Mesodermal cell (in vitro differentiated cells): ENCODE data around the gene KRT81.
"Not testable (repeated sequence)": the region's sequence is repeated elsewhere in the genome, so short reads cannot be mapped to it uniquely, and the experiment has no call there.

Experiments
- H3K27ac ChIP-seq: 2 replicates; pipeline ENCODE4 v1.7.0; 2013; ENCODE audit warnings: mild to moderate bottlenecking, low read depth, low read length, moderate library complexity; ENCODE audit not compliant: severe bottlenecking
- H3K36me3 ChIP-seq: 2 replicates; pipeline ENCODE4 v1.7.1; 2013; ENCODE audit warnings: mild to moderate bottlenecking, low read length, moderate library complexity; ENCODE audit not compliant: control insufficient read depth, insufficient read depth
- H3K4me1 ChIP-seq: one replicate; pipeline ENCODE4 v1.7.1; 2013; ENCODE audit warnings: mild to moderate bottlenecking, low read length; ENCODE audit not compliant: insufficient read depth, control insufficient read depth, poor library complexity, severe bottlenecking
- H3K4me3 ChIP-seq: 2 replicates; pipeline ENCODE4 v1.7.0; 2013; ENCODE audit warnings: low read length, control low read depth, mild to moderate bottlenecking; ENCODE audit not compliant: insufficient read depth, poor library complexity, severe bottlenecking; ENCODE audit errors: extremely low read depth
- H3K9me3 ChIP-seq: 2 replicates; pipeline ENCODE4 v1.7.1; 2013; ENCODE audit warnings: mild to moderate bottlenecking, low read length, moderate library complexity; ENCODE audit not compliant: control insufficient read depth
- WGBS, 2 experiments: methylation state at CpG; one replicate each; pipeline ENCODE4 v1.1.5; 2013; ENCODE audit warnings: missing lambda C conversion rate in 2 of 2; ENCODE audit not compliant: insufficient coverage in 2 of 2; 5-methylcytosine and 5-hydroxymethylcytosine counted together

Gene KRT81

GRCh38 chr12:52307836-52308805 lies 16.8 kb upstream of the KRT81 start:
- Histone ChIP-seq H3K9me3 (no peaks in the 10 kb centered on the region), H3K4me3 (peak overlapping the region; percentile 21), H3K27ac (no peak overlapping the region), H3K36me3 (no peaks in the 10 kb centered on the region), H3K4me1 (peaks cover 6% of the 10 kb centered on the region)
- WGBS, 2 experiments = 7 to 17% methylated on average over 37 to 59 of the region's 71 CpGs

- Histone ChIP-seq H3K4me3 (no peak overlapping the region), H3K36me3 (no peaks in the 10 kb centered on the region), H3K4me1 (peaks cover 6% of the 10 kb centered on the region), H3K9me3 (no peaks in the 10 kb centered on the region), H3K27ac (no peak overlapping the region)
- 80 to 93% methylated on average over 1 to 2 of the region's 2 CpGs for WGBS, 2 experiments
These were observed 15.4 kb upstream of the KRT81 start for GRCh38 chr12:52306731-52307130.

- 50 to 59% methylated on average over 3 to 4 of the region's 11 CpGs for WGBS, 2 experiments
- H3K4me1 ChIP-seq = peaks cover 6% of the 10 kb centered on the region
- H3K36me3 ChIP-seq = no peaks in the 10 kb centered on the region
- no peak overlapping the region for H3K4me3 ChIP-seq
- no peaks in the 10 kb centered on the region for H3K9me3 ChIP-seq
- H3K27ac ChIP-seq = no peak overlapping the region
These were observed 14.8 kb upstream of the KRT81 start for GRCh38 chr12:52305921-52306705.

GRCh38 chr12:52304941-52305411 lies 13.6 kb upstream of the KRT81 start:
- not testable (repeated sequence) for H3K36me3 ChIP-seq, H3K4me3 ChIP-seq, H3K4me1 ChIP-seq, H3K27ac ChIP-seq, H3K9me3 ChIP-seq
- WGBS, 2 experiments = 85 to 95% methylated on average over 4 to 12 of the region's 15 CpGs

- H3K9me3 ChIP-seq, H3K4me1 ChIP-seq, H3K36me3 ChIP-seq, H3K27ac ChIP-seq, H3K4me3 ChIP-seq: not testable (repeated sequence)
- WGBS, 2 experiments = no CpG with 5 or more reads among the region's 5 CpGs
These were observed 11.0 kb upstream of the KRT81 start for GRCh38 chr12:52302242-52302914.

- H3K9me3 ChIP-seq, H3K36me3 ChIP-seq, H3K4me3 ChIP-seq, H3K27ac ChIP-seq, H3K4me1 ChIP-seq: not testable (repeated sequence)
- WGBS, 2 experiments = 75 to 78% methylated on average over 9 to 10 of the region's 31 CpGs
These were observed 10.4 kb upstream of the KRT81 start for GRCh38 chr12:52301721-52302120.

GRCh38 chr12:52300796-52301691 lies 9.7 kb upstream of the KRT81 start:
- no peak overlapping the region for H3K27ac ChIP-seq

GRCh38 chr12:52298677-52299190 lies 7.4 kb upstream of the KRT81 start:
- Histone ChIP-seq H3K36me3 (no peaks in the 10 kb centered on the region), H3K4me3 (no peak overlapping the region), H3K9me3 (no peaks in the 10 kb centered on the region), H3K27ac (no peak overlapping the region), H3K4me1 (no peaks in the 10 kb centered on the region)
- 20 to 40% methylated on average over 1 of the region's 4 CpGs for WGBS, 2 experiments

More at GRCh38 chr12:52300796-52301691, 9.7 kb upstream of the KRT81 start:
- Histone ChIP-seq H3K4me3 (no peak overlapping the region), H3K9me3 (no peaks in the 10 kb centered on the region), H3K36me3 (no peaks in the 10 kb centered on the region), H3K4me1 (no peaks in the 10 kb centered on the region)
- 57 to 73% methylated on average over 4 to 5 of the region's 14 CpGs for WGBS, 2 experiments

GRCh38 chr12:52296572-52297215 lies 5.4 kb upstream of the KRT81 start:
- Histone ChIP-seq H3K4me1 (no peaks in the 10 kb centered on the region), H3K27ac (no peak overlapping the region), H3K9me3 (no peaks in the 10 kb centered on the region), H3K36me3 (no peaks in the 10 kb centered on the region), H3K4me3 (no peak overlapping the region)
- WGBS, 2 experiments = 87 to 91% methylated on average over 5 of the region's 5 CpGs
